Measurements from ENCODE around the gene CTSS.

The CTSS gene

GRCh38 chr1:150765296-150765976, at the start of gene CTSS:
CTSS (minus strand) TSS chr1:150765778; CDS start chr1:150764763, 1,015 bp downstream.
- peak within 1 kb of the TSS; percentile 90 to 95 (median 93) for H3K27ac Mint-ChIP-seq
- H3K4me3 Mint-ChIP-seq: peak within 1 kb of the TSS; percentile 30 to 62 (median 56)
- H3K4me1 Mint-ChIP-seq: peaks cover 14% of the 10 kb centered on the region
- no peaks in the 10 kb centered on the region for H3K27me3 Mint-ChIP-seq (ENCODE audit: low read depth)
- H3K36me3 Mint-ChIP-seq (ENCODE audit: low read depth): peaks cover 3% of the 10 kb centered on the region
- peaks cover 6% of the 10 kb centered on the region for H3K9me3 Mint-ChIP-seq
- TF ChIP-seq CTCF (IDR thresholded peaks at IDR 0.05; ENCODE audit: unreplicated experiment in 3 of 3): no peak

GRCh38 chr1:150813028-150813707, 47.6 kb upstream of the CTSS start:
- Mint-ChIP-seq H3K9me3 (no peaks in the 10 kb centered on the region), H3K4me1 (peaks cover 2% of the 10 kb centered on the region), H3K36me3 (ENCODE audit: low read depth) (peaks cover 30% of the 10 kb centered on the region), H3K27ac (no peak overlapping the region), H3K27me3 (ENCODE audit: low read depth) (no peaks in the 10 kb centered on the region), H3K4me3 (no peak overlapping the region)
- peak; percentile 46 to 55 (median 52) for TF ChIP-seq CTCF (IDR thresholded peaks at IDR 0.05; ENCODE audit: unreplicated experiment in 3 of 3)

- no peaks in the 10 kb centered on the region for H3K27me3 Mint-ChIP-seq (ENCODE audit: low read depth)
- peaks cover 22% of the 10 kb centered on the region for H3K4me1 Mint-ChIP-seq
- TF ChIP-seq CTCF (IDR thresholded peaks at IDR 0.05; ENCODE audit: unreplicated experiment in 3 of 3): no peak
- peaks cover 19% of the 10 kb centered on the region for H3K36me3 Mint-ChIP-seq (ENCODE audit: low read depth)
- no peak overlapping the region for H3K27ac Mint-ChIP-seq
- H3K9me3 Mint-ChIP-seq: no peaks in the 10 kb centered on the region
- H3K4me3 Mint-ChIP-seq: no peak overlapping the region
Measured at GRCh38 chr1:150810958-150811659, 45.5 kb upstream of the CTSS start.

- peak overlapping the region; percentile 31 to 77 (median 33) for H3K27ac Mint-ChIP-seq
- TF ChIP-seq CTCF (IDR thresholded peaks at IDR 0.05; ENCODE audit: unreplicated experiment in 3 of 3): no peak
- peaks cover 14% of the 10 kb centered on the region for H3K36me3 Mint-ChIP-seq (ENCODE audit: low read depth)
- peaks cover 24% of the 10 kb centered on the region for H3K4me1 Mint-ChIP-seq
- peak overlapping the region in 1 of 3 experiments; percentile 17 for H3K4me3 Mint-ChIP-seq
- no peaks in the 10 kb centered on the region for H3K27me3 Mint-ChIP-seq (ENCODE audit: low read depth)
- H3K9me3 Mint-ChIP-seq: no peaks in the 10 kb centered on the region
Measured at GRCh38 chr1:150809651-150810050, 44.1 kb upstream of the CTSS start.

GRCh38 chr1:150808846-150809245, 43.3 kb upstream of the CTSS start:
- Mint-ChIP-seq H3K27ac (peak overlapping the region; percentile 16 to 98 (median 90)), H3K36me3 (ENCODE audit: low read depth) (peaks cover 13% of the 10 kb centered on the region), H3K27me3 (ENCODE audit: low read depth) (no peaks in the 10 kb centered on the region), H3K9me3 (no peaks in the 10 kb centered on the region), H3K4me1 (peaks cover 24% of the 10 kb centered on the region), H3K4me3 (peak overlapping the region; percentile 79 to 82 (median 81))
- TF ChIP-seq CTCF (IDR thresholded peaks at IDR 0.05; ENCODE audit: unreplicated experiment in 3 of 3): no peak
